Measurements from ENCODE around the gene FUT9.

The FUT9 gene

DNA sequence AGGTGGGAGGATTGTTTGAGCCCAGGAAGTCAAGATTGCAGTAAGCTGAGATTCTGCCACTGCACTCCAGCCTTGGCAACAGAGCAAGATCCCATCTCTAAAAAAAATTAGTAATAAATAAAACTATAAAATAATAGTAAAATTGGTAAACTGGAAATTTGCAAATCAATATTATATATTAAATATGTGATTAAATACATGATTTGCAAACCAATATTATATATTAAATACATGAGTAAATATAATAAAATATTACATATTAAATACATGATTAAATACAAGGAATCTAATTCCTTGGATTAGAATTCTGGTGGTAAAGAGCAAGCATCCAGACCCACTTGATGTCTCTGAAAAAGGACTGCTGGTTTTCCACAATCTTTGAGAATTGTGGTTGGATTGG lies 35.8 kb downstream of the FUT9 start (continued):
- TF ChIP-seq ZC3H10 (CRISPR knock-in tag; IDR thresholded peaks at IDR 0.05) (no peak), TSHZ2 (CRISPR knock-in tag; IDR thresholded peaks at IDR 0.05) (no peak)

DNA sequence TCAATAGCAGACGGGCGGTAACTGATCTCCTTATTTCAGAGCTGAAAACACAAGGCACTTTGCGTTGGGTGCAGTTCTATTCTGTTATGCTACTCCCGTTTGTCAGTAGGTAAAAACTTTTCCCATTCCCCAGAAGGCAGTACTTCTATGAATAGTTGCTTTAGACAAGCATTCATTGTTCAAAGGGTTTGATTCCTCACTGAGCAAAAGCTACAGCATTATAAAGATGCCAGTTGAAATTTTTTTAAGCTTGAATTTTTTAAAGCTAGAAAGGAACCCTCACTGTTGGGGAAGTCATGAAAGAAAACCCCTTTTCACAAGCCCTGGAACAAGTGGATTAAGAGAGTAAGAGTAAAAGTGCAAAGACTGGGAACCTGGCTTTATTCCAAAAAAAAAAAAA lies 42.3 kb downstream of the FUT9 start:
- TF ChIP-seq ESRRG (CRISPR knock-in tag; IDR thresholded peaks at IDR 0.05) (no peak), OSR1 (CRISPR knock-in tag; IDR thresholded peaks at IDR 0.05) (no peak), TSHZ2 (CRISPR knock-in tag; IDR thresholded peaks at IDR 0.05) (no peak), RARB (CRISPR knock-in tag; IDR thresholded peaks at IDR 0.05) (no peak), CSDC2 (CRISPR knock-in tag; IDR thresholded peaks at IDR 0.05) (no peak), TOX (CRISPR knock-in tag; IDR thresholded peaks at IDR 0.05; ENCODE audit: borderline replicate concordance) (no peak), ZNF70 (CRISPR knock-in tag; IDR thresholded peaks at IDR 0.05) (no peak), ZFP30 (CRISPR knock-in tag; IDR thresholded peaks at IDR 0.05) (no peak), ZFP3 (CRISPR knock-in tag; IDR thresholded peaks at IDR 0.05) (no peak), ISL1 (CRISPR knock-in tag; IDR thresholded peaks at IDR 0.05) (no peak)
- TF ChIP-seq, protein P1, sequence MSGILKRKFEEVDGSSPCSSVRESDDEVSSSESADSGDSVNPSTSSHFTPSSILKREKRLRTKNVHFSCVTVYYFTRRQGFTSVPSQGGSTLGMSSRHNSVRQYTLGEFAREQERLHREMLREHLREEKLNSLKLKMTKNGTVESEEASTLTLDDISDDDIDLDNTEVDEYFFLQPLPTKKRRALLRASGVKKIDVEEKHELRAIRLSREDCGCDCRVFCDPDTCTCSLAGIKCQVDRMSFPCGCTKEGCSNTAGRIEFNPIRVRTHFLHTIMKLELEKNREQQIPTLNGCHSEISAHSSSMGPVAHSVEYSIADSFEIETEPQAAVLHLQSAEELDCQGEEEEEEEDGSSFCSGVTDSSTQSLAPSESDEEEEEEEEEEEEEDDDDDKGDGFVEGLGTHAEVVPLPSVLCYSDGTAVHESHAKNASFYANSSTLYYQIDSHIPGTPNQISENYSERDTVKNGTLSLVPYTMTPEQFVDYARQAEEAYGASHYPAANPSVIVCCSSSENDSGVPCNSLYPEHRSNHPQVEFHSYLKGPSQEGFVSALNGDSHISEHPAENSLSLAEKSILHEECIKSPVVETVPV (CRISPR knock-in tag; IDR thresholded peaks at IDR 0.05), result no peak
- TF ChIP-seq, protein P2, sequence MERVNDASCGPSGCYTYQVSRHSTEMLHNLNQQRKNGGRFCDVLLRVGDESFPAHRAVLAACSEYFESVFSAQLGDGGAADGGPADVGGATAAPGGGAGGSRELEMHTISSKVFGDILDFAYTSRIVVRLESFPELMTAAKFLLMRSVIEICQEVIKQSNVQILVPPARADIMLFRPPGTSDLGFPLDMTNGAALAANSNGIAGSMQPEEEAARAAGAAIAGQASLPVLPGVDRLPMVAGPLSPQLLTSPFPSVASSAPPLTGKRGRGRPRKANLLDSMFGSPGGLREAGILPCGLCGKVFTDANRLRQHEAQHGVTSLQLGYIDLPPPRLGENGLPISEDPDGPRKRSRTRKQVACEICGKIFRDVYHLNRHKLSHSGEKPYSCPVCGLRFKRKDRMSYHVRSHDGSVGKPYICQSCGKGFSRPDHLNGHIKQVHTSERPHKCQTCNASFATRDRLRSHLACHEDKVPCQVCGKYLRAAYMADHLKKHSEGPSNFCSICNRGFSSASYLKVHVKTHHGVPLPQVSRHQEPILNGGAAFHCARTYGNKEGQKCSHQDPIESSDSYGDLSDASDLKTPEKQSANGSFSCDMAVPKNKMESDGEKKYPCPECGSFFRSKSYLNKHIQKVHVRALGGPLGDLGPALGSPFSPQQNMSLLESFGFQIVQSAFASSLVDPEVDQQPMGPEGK (CRISPR knock-in tag; IDR thresholded peaks at IDR 0.05; ENCODE audit: borderline replicate concordance), result no peak
- no peak for ATAC-seq

GRCh38 chr6:96059586-96059985 lies 43.8 kb downstream of the FUT9 start:
- no peak for TF ChIP-seq PPARA (CRISPR knock-in tag; IDR thresholded peaks at IDR 0.05; ENCODE audit: borderline replicate concordance)
- no peak for TF ChIP-seq OSR1 (CRISPR knock-in tag; IDR thresholded peaks at IDR 0.05)
- no peak for TF ChIP-seq TOX (CRISPR knock-in tag; IDR thresholded peaks at IDR 0.05; ENCODE audit: borderline replicate concordance)
- TF ChIP-seq RARB (CRISPR knock-in tag; IDR thresholded peaks at IDR 0.05), result no peak
- no peak for TF ChIP-seq ZC3H10 (CRISPR knock-in tag; IDR thresholded peaks at IDR 0.05)
- no peak for TF ChIP-seq ISL1 (CRISPR knock-in tag; IDR thresholded peaks at IDR 0.05)
- TF ChIP-seq ZFP30 (CRISPR knock-in tag; IDR thresholded peaks at IDR 0.05), result no peak
- no peak for TF ChIP-seq GLIS3 (CRISPR knock-in tag; IDR thresholded peaks at IDR 0.05)
- TF ChIP-seq CSDC2 (CRISPR knock-in tag; IDR thresholded peaks at IDR 0.05), result no peak
- TF ChIP-seq ZNF8 (CRISPR knock-in tag; IDR thresholded peaks at IDR 0.05), result no peak
- TF ChIP-seq, protein P2 (CRISPR knock-in tag; IDR thresholded peaks at IDR 0.05; ENCODE audit: borderline replicate concordance), result no peak
- no peak for TF ChIP-seq ARNTL (CRISPR knock-in tag; IDR thresholded peaks at IDR 0.05; ENCODE audit: borderline replicate concordance, low read depth)
- no peak for TF ChIP-seq ESRRG (CRISPR knock-in tag; IDR thresholded peaks at IDR 0.05)
- TF ChIP-seq POU6F1 (CRISPR knock-in tag; IDR thresholded peaks at IDR 0.05; ENCODE audit: borderline replicate concordance, low read depth), result no peak
- no peak for TF ChIP-seq TCF4 (CRISPR knock-in tag; IDR thresholded peaks at IDR 0.05; ENCODE audit: borderline replicate concordance)

More at GRCh38 chr6:96059586-96059985, 43.8 kb downstream of the FUT9 start:
- no peak for ATAC-seq
